Endometrial microvascular endothelial cells (primary cell): ENCODE measurements around the gene MTMR3. TPM values are rescaled to one million over a fixed set of nuclear protein-coding genes. Genes with fewer than 3 reads are reported as not detected.

ENCODE experiments used
- in situ Hi-C: cut with HindIII; loops from 2 replicates; pipeline ENCODE4 v1.10.0; 2017; ENCODE audit warnings: low sequenced_read_pairs, low pct_unique_long_range_greater_than_20kb; ENCODE audit errors: inconsistent ontology term
- total RNA-seq: library from RNA; depleted of rRNA; stranded (reverse); fragments of >200 nt; gene quantifications from one replicate; pipeline ENCODE4 v1.2.3, GENCODE V29; 2015; ENCODE audit errors: inconsistent ontology term

MTMR3 gene
- total RNA-seq, 1 donor from 2014 or later, result 22.3 TPM

GRCh38 chr22:29907753-29908515, 25.0 kb downstream of the MTMR3 start:
- in situ Hi-C loops, result no loop called here

DNA sequence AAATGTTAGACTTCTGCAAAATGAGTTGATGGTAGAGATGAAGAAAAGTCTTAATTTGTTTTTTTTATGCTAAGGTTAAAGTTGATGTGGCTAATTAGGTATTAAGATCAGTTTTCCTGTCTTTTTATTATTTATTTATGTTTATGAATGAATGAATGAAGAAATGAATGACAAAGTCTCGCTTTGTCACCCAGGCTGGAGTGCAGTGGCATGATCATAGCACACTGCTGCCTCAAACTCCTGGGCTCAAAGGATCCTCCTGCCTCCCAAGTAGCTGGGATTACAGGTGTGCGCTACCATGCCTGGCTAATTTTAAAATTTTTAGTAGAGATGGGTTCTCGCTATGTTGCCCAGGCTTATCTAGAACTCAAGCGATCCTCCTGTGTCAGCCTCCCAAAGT, 29.2 kb downstream of the MTMR3 start:
- in situ Hi-C loops, result no loop called here

DNA sequence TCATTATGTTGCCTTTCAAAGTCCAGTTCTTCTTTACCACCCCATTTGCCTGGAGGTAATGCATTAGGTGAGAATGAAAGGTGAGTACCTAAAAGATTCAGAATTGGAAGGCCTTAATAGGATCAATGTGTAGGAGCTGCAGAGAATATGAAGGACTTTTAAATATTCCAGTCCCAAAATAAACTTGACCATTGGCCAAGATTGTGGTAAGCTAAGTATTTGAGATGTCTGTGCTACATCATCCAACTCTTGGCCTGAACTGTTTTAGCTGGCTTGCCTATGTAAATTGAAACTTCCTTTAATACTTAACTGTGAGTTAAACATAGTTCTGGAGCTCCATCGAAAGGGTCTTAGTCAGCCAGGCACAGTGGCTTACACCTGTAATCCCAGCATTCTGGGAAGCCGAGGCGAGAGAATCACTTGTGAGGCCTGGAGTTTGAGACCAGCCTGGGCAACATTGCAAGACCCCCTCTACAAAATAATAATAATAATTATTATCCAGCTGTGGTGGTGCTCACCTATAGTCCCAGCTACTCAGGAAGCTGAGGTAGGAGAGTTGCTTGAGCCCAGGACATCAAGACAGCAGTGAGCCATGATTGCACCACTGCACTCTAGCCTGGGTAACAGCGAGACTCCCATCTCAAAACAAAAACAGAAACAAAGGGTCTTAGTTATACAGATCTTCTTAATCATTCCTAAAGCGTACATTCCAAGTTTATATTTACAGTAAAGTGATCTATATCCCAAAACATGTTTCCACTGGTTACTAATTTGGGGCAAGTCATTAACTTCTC, 29.8 kb downstream of the MTMR3 start:
- in situ Hi-C loops, result no loop called here

- in situ Hi-C loops, result no loop called here
Observed at GRCh38 chr22:29914165-29914564, 31.2 kb downstream of the MTMR3 start.

GRCh38 chr22:29914991-29915533, 32.1 kb downstream of the MTMR3 start:
- in situ Hi-C loops, result no loop called here

- in situ Hi-C loops, result no loop called here
Observed at GRCh38 chr22:29916007-29916544, 33.1 kb downstream of the MTMR3 start.

GRCh38 chr22:29917052-29917902, 34.3 kb downstream of the MTMR3 start:
- in situ Hi-C loops, result no loop called here

DNA sequence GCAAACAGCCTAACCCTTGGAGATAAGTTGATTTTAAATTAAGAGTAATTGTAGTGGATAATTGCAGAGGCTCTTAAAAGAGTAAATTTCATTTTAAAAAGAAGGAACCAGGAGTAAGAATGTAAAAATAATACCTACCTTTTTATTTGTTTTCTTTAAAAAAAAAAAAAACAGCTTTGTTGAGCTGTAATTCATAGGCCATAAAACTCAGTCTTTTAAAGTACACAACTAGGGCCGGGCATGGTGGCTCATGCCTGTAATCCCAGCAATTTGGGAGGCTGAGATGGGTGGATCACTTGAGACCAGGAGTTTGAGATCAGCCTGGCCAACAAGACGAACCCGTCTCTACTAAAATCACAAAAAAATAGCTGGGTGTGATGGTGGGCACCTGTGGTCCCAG, 42.4 kb downstream of the MTMR3 start:
- in situ Hi-C loops, result no loop called here

DNA sequence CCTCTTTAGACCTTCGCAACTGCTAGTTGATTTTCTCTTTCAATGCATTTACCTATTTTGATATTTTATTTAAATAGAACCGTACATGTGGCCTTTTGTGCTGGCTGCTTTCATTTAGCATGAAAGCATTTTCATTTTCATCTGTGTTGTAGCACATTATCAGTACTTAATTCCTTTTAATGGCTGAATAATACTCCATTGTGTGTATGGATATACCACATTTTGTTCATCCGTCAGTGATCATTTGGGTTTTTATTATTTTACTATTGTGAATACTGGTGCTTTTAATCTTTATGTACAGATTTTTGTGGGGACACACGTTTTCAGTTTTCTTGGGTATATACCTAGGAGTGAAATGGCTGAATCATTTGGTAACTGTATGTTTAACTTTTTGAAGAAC, 43.1 kb downstream of the MTMR3 start:
- in situ Hi-C loops, result no loop called here

- in situ Hi-C loops, result no loop called here
Observed at GRCh38 chr22:29932136-29932535, 49.2 kb downstream of the MTMR3 start.

- in situ Hi-C loops, result no loop called here
Observed at GRCh38 chr22:29933619-29934018, 50.6 kb downstream of the MTMR3 start.

GRCh38 chr22:29934596-29934995, 51.6 kb downstream of the MTMR3 start:
- in situ Hi-C loops, result no loop called here

- in situ Hi-C loops, result no loop called here
Observed at GRCh38 chr22:29936186-29936585, 53.2 kb downstream of the MTMR3 start.

GRCh38 chr22:29937940-29938693, 55.1 kb downstream of the MTMR3 start:
- in situ Hi-C loops, result no loop called here

DNA sequence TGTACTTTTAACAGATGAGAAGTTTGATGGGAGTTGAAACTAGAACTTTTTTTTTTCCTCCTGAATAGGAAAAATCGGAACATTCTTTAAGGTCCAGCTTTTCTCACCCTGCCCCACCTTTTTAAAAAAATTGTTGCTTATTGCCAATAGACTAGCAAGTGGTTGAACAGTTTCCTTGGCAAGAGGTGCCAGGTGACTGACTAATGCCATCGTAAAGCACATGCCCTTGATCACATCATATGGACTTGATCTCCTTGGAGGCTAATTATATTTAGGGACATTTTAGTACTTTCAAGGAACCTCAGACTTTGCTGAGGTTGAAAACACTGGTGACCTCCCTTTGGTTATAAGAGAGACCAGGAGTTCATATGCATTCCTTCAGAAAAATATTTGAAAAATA, 57.6 kb downstream of the MTMR3 start:
- in situ Hi-C loops, result no loop called here

GRCh38 chr22:29944339-29944738, 61.4 kb downstream of the MTMR3 start:
- in situ Hi-C loops, result no loop called here

- in situ Hi-C loops, result no loop called here
Observed at GRCh38 chr22:29945435-29945834, 62.5 kb downstream of the MTMR3 start.

DNA sequence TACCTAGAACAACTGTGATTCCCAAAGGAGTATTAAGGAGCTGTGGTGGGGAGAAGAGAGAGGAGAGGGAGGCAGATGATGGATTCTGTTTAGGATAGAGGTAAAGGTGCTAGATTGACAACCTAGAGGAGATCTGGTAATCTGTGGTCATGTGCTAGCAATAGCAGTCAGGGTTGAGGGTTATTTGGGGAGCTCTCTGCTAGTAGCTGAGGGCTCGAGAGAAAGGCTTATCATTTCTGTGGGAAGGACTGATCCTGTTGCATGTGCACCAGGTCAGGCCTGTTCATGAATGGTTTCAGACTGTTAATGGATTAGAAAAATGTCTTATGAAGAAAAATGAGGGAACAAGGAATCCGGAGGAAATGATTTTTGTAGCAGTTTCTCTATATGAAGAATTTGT, 63.2 kb downstream of the MTMR3 start:
- in situ Hi-C loops, result no loop called here
